Ovary (tissue), 9 donors: ENCODE measurements around the gene IL4I1. TPM values are rescaled to one million over a fixed set of nuclear protein-coding genes. Genes with fewer than 3 reads are reported as not detected.

Experiments
- DNase-seq, 5 donors: peaks; one replicate each; pipeline ENCODE4 v3.0.0-alpha.2; 2019 to 2020
- H3K27ac ChIP-seq, 2 donors: fragments of 200-600 bp; one replicate each; pipeline versions ENCODE4 v1.5.1 to v1.8.0; 2019 to 2022
- H3K27me3 ChIP-seq: fragments of 200-600 bp; one replicate; pipeline ENCODE4 v1.8.0; 2022
- H3K36me3 ChIP-seq: fragments of 200-600 bp; sonication (generic); one replicate; pipeline ENCODE4 v1.5.1; 2019
- H3K4me1 ChIP-seq: one replicate; pipeline ENCODE4 v1.8.1; 2013; ENCODE audit warnings: mild to moderate bottlenecking, moderate library complexity; ENCODE audit not compliant: insufficient read depth
- H3K4me3 ChIP-seq: fragments of 200-600 bp; sonication (generic); one replicate; pipeline ENCODE4 v1.5.1; 2017
- H3K9me3 ChIP-seq, 2 donors: fragments of 200-600 bp in 1 of 2; sonication (generic) in 1 of 2; one replicate each; pipeline versions ENCODE4 v1.5.1 to v1.8.1; 2013 to 2019; ENCODE audit warnings: mild to moderate bottlenecking in 1 of 2, moderate library complexity in 1 of 2
- EP300 ChIP-seq: sonication (generic); formaldehyde crosslinking; IDR thresholded peaks from one replicate; pipeline ENCODE4 v1.6.1; 2017; ENCODE audit warnings: antibody characterized with exemption
- POLR2A ChIP-seq: fragments of 450-650 bp; IDR thresholded peaks from one replicate; pipeline ENCODE4 v1.6.1; 2017; ENCODE audit warnings: antibody characterized with exemption, mild to moderate bottlenecking, moderate library complexity
- WGBS, 3 donors: extraction: QIAGEN DNeasy Blood & Tissue Kit in 1 of 3; methylation state at CpG; one replicate each; pipeline versions ENCODE4 v1.1.5 to v1.1.7; 2013 to 2017; 5-methylcytosine and 5-hydroxymethylcytosine counted together
- intact Hi-C, 4 donors: fragments of 100-400 bp; cut with DNase I; formaldehyde crosslinking; loops; one replicate each; pipeline versions ENCODE4 v1.11.0 to v1.15.1; 2022 to 2023
- polyA plus RNA-seq, 2 donors: library from polyadenylated mRNA; stranded (reverse); fragments of 200-250 nt in 1 of 2; fragments of 350-450 nt in 1 of 2; fragmentation: Illumina TruSeq in 1 of 2; extraction: RNeasy Lipid Tissue Mini Kit (QIAGEN cat#74804) in 1 of 2; gene quantifications; one replicate each; pipeline ENCODE4 v1.2.3, GENCODE V29; 2013 to 2014
- total RNA-seq, 7 donors: library from RNA; depleted of rRNA in 2 of 7; stranded (reverse); fragments of >200 nt in 2 of 7; fragmentation: NEBNext Ultra II Directional in 3 of 7; extraction: Animal tissue kit (Norgen Biotek cat#: 25700) in 3 of 7; gene quantifications; one replicate each; pipeline versions ENCODE4 v1.1.0 to v1.2.4, GENCODE V29; 2016 to 2023
- TF ChIP-seq, protein P1 (sequence below), 3 donors: fragments of 450-650 bp in 2 of 3; fragments of 200-600 bp in 1 of 3; IDR thresholded peaks; one replicate each; pipeline versions ENCODE4 v1.5.1 to v1.8.0; 2016 to 2022; ENCODE audit warnings: antibody characterized with exemption in 3 of 3, mild to moderate bottlenecking in 1 of 3
- donor health status: DM: no; HTN: no; CAD: no; lungs with moderate emphysema.
- donor health status: DM: no; HTN: no; CAD: no.
- donor health status: Bipolar disorder and iron deficiency.
- donor health status: DM: yes; HTN: yes; CAD: no.
- donor health status: DM: no; HTN: no; CAD: no.
- donor health status: DM: yes; HTN: yes; CAD: no.

The IL4I1 gene
- total and polyA plus RNA-seq, 9 donors: 0.24 to 4.3 (median 1.0) TPM; not detected in 1

DNA sequence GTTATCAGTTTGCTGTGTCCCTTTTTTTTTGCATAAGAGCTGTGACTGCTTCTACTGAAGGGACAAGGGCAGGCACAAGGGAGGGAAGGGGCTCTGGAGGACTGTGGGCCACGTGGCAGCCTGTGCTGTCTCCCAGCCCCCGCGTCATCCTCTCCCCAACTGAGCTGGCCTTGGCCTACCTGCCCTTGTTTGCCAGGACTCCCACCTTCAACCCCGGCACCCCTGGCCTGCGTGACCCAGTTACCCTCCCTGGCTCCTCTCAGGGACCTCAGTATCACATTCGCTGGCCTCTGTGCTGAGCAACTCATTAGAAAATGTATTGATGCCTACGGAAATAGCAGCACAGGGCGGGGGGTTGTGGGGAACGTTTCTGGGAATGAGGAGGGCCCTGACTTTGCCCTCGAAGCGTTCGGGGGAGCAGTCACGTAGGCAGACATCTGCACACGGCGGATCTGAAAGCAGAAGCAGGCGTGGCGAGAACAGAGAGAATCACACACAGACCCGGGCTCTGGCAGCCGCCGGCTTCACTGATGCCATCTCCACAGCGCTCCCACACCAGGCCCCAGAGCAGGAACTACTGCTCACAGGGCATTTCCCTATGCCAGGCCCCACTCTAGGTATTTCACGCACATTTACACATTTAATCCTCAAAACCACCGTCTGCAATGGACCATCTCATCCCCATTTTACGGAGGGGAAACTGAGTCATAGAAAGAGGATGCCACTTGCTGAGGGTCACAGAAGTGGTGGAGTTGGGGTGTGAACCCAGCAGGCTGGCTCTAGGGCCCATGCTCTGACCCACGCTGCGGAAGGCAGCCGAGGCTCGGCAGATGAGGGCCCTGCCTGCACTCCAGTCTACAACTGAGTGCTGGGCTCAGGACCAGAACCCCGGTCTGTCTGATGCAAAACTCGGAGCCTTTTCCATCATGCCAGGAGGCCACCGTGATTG is 26.6 kb upstream of the IL4I1 start:
- Histone ChIP-seq H3K36me3 (no peaks in the 10 kb centered on the region), H3K4me1 (peaks cover 4% of the 10 kb centered on the region), H3K27me3 (no peaks in the 10 kb centered on the region), H3K4me3 (no peak overlapping the region), H3K9me3 (no peaks in the 10 kb centered on the region), H3K27ac (no peak overlapping the region)
- no peak for TF ChIP-seq EP300
- TF ChIP-seq, protein P1, sequence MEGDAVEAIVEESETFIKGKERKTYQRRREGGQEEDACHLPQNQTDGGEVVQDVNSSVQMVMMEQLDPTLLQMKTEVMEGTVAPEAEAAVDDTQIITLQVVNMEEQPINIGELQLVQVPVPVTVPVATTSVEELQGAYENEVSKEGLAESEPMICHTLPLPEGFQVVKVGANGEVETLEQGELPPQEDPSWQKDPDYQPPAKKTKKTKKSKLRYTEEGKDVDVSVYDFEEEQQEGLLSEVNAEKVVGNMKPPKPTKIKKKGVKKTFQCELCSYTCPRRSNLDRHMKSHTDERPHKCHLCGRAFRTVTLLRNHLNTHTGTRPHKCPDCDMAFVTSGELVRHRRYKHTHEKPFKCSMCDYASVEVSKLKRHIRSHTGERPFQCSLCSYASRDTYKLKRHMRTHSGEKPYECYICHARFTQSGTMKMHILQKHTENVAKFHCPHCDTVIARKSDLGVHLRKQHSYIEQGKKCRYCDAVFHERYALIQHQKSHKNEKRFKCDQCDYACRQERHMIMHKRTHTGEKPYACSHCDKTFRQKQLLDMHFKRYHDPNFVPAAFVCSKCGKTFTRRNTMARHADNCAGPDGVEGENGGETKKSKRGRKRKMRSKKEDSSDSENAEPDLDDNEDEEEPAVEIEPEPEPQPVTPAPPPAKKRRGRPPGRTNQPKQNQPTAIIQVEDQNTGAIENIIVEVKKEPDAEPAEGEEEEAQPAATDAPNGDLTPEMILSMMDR (IDR thresholded peaks at IDR 0.05): no peak
- TF ChIP-seq POLR2A: no peak
- WGBS, 3 donors: 83 to 84% (median 84%) methylated on average over 31 of the region's 31 CpGs
- no peak for DNase-seq
- intact Hi-C loops: no loop called here

DNA sequence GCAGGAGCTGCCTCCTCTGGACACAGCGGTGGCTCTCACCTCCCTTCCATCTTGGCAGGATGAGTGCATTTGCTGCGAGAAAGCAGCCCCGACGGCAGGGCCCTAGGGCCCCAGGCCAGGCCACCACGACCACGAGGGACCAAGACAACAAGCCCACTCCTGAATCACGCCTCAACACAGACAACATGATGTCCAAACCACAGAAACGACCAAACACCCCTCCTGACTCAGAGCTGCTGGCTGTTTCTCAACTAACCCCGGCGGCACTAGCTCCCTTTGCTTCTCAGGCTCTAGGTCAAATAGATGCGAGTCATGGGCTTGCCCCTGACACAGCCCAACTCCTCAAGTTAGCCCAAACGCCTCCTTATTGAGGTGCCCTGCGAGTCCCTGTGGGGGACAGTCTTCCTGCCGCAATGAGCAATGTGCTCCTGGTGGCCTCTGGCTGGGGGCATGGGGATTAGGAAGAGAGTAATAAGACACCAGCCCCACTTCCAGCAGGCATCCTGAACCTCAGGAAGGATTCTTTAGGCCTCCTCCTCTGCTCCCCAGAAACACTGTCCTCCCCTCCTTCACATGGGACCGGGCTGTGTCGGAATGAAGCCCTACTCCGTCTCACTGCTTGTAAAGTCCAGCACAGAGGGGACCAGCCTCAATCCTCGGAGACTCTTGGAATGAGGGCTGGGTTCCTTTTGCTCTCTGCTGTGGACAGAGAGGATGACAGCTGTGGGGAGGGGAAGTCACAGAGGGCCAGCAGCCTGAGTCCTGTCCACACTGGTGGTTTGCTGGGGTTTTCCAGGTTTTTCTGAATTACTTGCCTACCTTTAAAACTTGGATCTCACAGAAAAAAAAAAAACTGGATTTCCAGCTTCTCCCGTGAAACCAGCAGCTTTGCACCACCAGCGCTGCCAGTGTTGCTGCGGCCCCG is 25.4 kb upstream of the IL4I1 start:
- Histone ChIP-seq H3K4me1 (no peaks in the 10 kb centered on the region), H3K27ac (no peak overlapping the region), H3K27me3 (no peaks in the 10 kb centered on the region), H3K9me3 (no peaks in the 10 kb centered on the region), H3K4me3 (no peak overlapping the region), H3K36me3 (no peaks in the 10 kb centered on the region)
- WGBS, 3 donors: 69 to 77% (median 74%) methylated on average over 20 to 22 of the region's 22 CpGs
- TF ChIP-seq, protein P1 (IDR thresholded peaks at IDR 0.05): no peak
- TF ChIP-seq EP300: no peak
- TF ChIP-seq POLR2A: no peak
- intact Hi-C loops: no loop called here
- DNase-seq: no peak

DNA sequence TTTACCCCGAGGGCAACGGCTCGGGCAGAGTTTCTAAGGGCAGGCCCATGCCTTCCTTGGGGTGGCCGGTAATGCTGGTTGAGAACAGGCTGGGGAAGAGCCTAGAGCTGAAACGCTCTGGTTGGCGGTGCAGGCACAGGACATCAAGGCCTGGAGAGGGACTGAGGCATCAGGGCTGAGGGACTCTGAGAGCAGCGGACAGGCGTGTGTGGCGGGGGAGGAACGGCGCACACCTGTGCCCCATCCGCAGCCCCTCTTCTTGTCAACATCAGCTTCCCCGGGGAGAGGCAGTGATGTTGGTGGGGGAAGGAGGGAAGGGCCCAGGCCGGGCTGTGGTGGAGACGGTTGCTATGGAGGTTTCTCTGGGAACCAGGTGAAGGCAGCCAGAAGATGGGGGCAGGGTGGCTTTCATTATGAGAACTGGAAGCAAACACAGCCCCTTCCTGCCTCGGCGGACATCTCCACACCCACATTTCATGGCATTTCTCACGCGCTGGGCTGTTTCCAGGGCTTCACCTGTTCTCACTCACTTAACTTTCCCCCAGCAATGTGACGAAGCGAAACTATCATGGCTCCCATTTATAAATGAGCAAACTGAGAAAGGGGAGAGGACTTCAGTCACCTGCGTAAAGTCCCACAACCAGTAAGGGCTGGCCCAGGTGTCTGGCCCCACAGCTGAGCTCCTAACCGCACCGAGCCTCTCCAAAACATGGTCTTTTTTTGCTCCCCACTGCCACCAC is 24.1 kb upstream of the IL4I1 start:
- H3K27me3 ChIP-seq: no peaks in the 10 kb centered on the region
- no peak for DNase-seq
- no peaks in the 10 kb centered on the region for H3K36me3 ChIP-seq
- TF ChIP-seq, protein P1 (IDR thresholded peaks at IDR 0.05): no peak
- TF ChIP-seq POLR2A: no peak
- TF ChIP-seq EP300: no peak
- no peak overlapping the region for H3K27ac ChIP-seq
- no peaks in the 10 kb centered on the region for H3K4me1 ChIP-seq
- H3K9me3 ChIP-seq: no peaks in the 10 kb centered on the region
- 91 to 93% (median 92%) methylated on average over 24 of the region's 24 CpGs for WGBS, 3 donors
- no peak overlapping the region for H3K4me3 ChIP-seq
- intact Hi-C loops: no loop called here

DNA sequence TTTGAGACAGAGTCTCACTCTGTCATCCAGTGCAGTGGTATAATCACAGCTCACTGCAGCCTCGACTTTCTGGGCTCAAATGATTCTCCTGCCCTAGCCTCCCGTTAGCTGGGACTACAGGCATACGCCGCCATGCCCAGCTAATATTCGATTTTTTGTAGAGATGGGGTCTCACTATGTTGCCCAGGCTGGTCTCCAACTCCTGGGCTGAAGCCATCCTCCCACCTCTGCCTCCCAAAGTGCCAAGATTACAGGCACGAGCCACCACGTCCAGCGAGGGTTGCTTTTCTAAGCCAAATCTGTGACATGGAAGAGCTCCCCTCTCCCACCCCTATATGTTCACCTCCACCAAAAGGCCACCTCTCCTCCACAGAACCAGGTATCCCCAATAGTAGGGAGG is 21.4 kb upstream of the IL4I1 start:
- TF ChIP-seq POLR2A: no peak
- TF ChIP-seq, protein P1 (IDR thresholded peaks at IDR 0.05): no peak
- TF ChIP-seq EP300: no peak
- H3K27me3 ChIP-seq: no peaks in the 10 kb centered on the region
- H3K4me1 ChIP-seq: peaks cover 5% of the 10 kb centered on the region
- no peak overlapping the region for H3K4me3 ChIP-seq
- WGBS, 3 donors: 90 to 93% (median 92%) methylated on average over 8 of the region's 8 CpGs
- H3K36me3 ChIP-seq: no peaks in the 10 kb centered on the region
- H3K27ac ChIP-seq: no peak overlapping the region
- intact Hi-C loops: no loop called here
- DNase-seq: no peak
- no peaks in the 10 kb centered on the region for H3K9me3 ChIP-seq
